Stimulated activated CD8-positive, alpha-beta memory T cell treated with anti-CD3 and anti-CD28 coated beads, Interleukin-15, amount 100 ng/mL, for 24 hours (primary cell): ENCODE data around the gene LRRTM4.

Experiments used
- DNase-seq: peaks from one replicate; pipeline ENCODE4 v3.0.0-alpha.2; 2020; ENCODE audit warnings: low read depth

The LRRTM4 gene

DNA sequence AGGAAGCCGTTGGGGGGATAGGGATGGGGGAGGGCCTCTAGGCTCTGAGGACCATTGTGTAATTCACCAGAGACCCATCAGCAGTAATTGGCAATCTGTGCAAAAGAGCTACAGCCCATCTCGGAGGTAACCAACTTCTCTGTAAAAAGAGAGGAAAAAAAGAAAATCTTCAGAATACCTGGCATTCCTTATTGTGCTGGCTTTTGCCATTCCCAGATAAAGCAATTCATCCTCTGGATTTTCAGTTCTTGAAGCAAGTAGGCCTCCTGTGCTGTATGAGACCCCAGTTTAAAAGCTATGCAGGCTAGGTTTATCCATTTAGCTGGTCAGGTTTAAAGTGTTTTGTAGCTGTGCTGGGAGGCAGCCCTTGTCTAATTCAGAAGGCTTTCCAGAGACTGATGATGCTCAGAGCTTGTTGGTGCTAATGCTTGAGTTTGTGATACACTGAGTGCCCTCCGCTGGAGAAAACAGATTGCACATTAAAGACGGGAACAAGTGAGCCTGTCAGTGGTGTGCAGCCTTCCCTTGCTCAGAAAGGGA lies at the start of gene LRRTM4:
LRRTM4 (minus strand) TSS at position 446 of the 540 bp plus-strand sequence.
- DNase-seq = no peak

DNA sequence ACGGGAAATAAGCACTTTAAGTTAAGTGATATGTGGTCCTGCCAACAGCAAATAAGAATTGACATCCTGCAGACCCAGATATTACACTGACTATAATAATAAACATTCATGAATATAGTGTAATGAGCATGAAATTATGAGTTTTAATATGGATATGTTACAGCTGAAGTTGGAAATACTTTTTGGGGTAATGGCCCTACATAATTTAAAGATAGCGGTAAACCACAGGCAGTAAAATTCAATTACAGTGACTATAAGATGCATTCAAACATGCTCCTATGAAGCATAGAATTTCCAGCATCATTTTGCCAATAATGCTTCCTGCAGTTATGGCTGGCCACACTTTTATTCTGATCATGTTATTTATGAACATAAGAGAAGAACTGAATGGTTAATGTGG lies 49.4 kb upstream of the LRRTM4 start:
- DNase-seq = no peak

DNA sequence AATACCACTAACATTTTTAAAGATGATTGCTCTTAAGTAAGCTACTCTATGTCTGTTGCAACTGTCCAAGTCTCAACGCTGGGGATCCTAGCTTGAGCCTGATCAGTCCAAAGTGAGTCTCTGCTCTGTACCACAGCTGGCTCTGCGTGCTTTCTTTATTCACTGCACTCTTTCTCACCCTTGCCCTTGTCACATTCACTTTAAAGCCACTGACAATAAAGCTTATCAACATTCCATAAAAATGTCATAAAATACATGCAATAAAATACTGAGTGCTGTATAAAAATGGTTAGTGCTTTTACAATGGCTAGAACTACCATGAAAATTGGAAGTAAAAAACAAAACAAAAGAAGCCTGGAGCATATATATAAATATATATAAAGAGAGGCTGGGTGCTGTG lies 45.5 kb upstream of the LRRTM4 start:
- DNase-seq = no peak

DNA sequence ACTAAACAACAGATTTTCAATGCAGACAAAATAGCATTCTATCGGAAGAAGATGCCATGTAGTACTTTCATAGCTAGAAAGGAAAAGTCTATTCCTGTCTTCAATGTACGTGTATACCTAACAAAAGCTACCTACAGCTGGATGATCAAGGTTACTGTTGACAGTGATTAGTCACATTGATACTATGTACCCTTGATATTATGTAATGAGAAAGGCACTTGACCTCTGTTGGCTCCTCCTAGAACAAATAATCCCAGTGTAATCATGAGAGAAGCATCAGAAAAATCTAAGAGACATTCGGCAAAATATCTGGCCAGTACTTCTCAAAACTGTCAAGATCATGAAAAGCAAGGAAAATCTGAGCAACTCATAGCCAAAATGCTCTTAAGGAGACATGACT lies 44.4 kb upstream of the LRRTM4 start:
- no peak for DNase-seq

DNA sequence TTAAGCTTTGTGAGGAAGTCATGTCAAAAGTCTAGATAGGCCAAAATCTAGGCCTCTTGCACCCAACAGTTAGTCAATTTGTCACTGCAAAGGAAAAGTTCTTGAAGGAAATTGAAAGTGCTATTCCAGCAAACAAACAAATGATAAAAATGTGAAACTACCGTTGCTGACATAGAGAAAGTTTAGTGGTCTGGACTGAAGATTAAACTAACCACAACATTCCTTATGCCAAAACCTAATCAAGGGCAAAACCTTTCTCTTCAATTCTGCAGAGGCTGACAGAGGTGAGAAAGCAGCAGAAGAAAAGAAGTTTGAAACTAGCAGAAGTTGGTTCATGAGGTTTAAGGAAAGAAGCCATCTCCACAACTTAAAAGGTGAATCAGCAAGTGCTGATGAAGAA lies 44.0 kb upstream of the LRRTM4 start:
- DNase-seq = no peak

DNA sequence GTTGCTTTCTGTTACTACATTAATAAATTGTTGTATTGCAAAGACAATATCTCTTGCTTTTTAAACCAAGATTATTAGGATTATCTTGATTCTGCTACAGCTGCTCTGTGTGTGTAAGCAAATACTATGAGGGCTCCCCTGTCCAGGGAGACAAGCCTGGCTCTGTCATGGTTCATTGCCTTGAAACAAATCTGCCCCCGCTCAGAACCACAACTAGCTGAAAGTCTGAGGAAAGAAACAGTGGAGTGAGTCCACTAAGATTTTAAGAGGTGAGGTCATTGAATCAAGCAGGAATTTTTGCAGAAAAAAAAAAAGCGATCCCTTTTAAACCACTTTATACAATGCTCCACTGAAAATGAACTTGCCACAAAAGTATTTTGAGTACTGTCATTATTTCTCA lies 30.8 kb upstream of the LRRTM4 start:
- DNase-seq = no peak

DNA sequence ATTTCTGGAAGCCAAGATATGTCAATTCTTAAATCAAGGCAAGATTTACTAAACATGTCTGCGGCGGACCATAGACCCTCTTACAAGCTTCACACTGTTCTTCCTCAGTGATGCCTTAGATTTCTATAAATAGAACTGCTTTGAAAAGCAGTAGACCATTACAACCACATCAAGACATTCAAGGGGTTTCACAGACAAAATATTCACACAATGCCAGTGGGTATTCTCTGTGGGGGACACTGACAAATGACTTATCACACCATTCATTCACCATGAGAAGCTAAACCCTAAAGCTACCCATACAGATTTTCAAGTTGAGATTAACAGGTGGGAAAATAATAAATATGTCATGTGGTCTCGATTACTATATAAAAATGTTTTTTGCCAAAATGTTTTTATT lies 15.9 kb upstream of the LRRTM4 start:
- DNase-seq = no peak

DNA sequence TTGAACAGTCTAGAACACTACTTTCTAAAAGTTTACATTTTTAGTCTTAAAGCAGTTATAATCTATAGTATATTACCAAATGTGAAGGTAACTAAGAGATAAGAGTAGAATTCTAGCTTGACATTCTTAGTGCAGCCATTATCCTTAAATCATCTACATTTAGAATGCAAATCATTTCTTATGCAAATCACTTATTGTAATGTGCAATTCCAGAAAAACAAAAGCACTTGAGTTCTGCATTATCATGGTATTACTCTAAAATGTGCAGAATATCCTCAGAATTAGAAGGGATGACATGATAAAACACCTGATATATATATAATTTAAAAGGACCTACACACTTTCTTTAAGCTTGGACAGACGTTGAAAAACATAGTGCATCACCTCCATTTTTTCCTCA lies 712 bp upstream of the LRRTM4 start:
- DNase-seq = no peak

DNA sequence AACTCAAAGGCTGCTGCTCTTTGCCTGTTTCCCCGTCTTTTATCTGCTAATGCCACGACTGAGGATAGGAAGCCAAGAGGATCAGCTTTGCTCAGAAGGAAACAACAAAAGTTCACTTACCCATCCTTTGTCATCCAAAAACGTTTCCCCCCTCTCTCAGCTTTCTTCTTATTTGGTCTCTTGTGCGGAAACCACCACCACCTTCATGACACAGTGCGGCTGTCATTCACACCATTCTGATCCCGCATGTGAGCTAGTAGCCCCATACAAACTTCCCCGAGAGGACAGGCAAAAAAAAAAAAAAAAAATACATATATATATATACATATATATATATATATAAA lies 656 bp downstream of the LRRTM4 start:
- DNase-seq = no peak

DNA sequence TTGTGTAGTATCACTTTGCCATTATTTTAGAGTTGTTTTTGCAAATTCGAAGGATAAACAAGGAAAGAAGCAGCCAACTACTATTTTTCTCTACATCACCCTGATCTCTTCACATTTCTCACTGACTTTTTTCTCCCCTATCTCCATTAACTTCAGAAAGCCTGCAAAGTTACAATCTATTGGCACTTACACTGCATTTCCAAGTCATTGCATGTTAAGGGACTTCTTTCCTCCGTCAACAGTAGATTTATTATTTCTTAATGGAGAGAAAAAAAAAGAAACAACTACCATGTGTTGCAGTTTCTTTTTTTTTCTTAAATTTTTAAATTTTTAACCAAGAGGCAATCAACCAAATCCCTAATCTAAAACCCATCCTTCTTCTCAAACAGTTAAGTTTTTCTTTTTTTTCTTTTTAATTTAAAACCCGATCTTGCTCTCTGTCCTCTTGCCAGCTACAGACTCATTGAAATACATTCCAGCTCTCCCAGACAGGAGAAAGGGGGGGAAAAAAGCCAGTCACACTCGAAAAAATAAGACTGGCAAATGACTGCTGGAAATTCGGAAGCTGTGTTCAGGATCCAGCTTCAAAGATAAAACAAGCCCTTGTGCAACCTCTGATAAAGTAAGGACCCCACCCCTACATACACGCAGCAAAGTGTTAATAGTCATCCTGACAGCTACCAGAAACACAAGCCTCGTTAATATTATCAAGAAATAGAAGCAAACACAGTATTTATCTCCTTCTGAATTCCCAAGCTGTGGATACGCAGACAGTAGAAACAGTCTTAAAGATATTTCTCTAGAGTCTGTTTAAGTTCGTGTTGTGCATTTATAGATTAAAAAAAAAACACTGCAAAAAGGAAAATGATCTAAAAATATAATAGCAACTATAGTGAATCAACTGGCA lies 1.3 kb downstream of the LRRTM4 start:
- no peak for DNase-seq

DNA sequence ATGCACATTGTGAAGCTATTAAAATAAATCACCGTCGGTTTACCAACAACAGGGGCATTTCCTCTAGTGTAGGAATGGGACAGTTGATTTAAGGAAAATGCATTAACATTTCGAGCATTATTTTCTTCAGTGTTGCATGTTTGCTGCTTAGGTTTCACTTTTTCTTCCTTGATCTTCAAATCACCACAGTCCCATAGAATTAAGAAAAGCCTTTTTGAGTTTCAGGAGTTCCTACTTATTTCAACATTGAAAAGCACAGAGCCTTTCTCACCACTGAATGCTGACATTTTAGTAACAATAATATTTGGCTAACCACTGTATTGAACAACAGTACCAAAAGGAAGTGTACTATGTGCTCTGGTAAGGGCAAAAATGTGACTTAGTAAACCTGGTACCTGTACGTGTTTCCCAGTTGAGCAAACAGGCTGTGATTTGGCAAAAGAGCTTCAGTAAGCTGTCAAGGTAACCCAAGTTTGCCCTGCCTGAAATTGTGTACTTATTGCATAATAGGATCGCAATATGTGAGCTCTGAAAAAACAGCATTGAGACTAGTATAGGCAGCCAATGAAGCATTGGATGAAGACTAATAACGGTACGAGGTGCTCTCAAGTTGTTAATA lies 2.2 kb downstream of the LRRTM4 start:
- no peak for DNase-seq

DNA sequence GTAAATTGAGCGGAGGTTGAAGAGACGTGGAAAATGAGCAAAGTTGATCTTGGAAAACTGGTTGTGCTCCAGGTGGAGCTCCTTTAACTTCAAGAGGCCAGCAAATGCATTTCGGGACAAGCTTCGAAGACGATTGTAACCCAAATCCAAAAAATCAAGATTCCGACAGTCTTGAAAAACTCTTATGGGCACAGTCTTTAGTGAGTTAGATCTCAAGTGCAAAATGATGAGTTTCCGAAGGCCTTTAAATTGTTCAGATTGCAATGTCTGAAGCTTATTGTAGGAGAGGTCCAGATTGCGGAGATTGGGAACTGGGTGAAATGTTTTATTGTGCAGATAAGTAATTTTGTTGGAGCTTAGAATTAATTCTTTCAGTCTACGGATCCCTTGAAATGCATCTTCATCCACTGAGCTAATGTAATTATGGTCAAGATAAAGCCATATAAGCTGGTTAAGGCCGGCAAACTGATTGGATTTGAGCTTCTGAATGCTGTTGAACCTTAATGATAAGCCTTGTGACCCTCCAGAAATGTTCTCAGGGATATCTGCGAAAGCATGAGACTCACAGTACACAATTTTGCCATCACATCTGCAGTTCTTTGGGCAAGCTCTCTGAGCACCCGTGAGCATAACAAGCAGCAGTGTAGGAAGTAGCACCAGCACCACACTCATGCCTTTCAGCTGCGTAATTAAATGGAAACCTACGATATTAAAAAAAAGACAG lies 2.9 kb downstream of the LRRTM4 start:
- DNase-seq = no peak

DNA sequence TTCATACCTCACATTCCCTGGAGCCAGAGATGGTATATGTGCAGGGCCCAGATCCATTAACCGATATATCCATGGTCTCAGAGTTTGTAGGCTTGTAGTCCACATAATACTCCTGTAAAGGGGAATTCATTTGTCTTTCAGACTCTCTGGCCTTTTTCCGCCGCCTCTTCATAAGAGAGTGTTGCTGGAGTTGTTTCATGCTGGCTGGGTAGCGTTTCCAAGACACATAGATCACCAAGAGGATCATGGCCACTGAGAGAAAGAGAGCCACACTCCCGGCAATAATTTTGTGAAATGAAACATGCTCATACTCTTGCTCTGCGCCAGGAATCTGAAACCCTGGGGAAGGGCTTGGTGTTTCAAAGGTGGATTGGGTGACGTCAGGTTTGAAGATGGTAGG lies 3.9 kb downstream of the LRRTM4 start:
- DNase-seq = no peak

DNA sequence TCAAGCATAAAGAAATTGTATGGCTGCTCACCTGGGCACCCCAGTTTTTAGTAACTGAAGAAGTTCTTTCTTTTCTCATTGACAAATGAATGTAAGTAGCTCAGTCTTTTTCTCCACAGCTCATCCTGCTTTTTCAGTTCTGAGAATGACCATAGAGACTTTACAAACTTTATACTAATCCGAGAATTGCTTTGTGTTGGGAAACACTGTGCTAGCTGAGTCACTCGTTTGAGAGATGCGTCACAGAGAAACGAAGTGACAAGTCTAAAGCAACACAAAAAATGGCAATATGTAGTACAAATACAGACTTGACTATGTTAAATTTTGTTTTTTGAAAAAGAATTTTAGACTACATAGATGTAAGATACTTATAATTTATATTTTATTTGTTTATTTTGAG lies 9.0 kb downstream of the LRRTM4 start:
- DNase-seq = no peak

DNA sequence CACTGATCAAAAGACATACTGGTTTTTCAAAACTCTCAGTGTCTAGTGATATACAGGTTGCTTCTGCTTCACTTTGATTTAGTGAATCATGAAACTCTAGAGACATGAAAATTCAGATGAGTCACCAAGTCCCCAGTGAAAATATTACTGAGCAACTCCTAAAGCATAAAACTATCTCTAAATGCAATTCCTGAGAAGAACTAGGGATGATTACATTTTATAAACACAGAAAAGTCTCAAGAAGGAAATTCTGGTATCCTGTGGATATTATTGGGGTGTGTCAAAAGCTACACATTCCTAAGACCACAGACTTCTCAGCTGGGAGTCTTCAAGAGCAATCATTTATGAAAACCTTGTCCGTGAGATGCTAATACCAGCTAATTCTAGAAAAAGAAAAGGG lies 9.7 kb downstream of the LRRTM4 start:
- no peak for DNase-seq

DNA sequence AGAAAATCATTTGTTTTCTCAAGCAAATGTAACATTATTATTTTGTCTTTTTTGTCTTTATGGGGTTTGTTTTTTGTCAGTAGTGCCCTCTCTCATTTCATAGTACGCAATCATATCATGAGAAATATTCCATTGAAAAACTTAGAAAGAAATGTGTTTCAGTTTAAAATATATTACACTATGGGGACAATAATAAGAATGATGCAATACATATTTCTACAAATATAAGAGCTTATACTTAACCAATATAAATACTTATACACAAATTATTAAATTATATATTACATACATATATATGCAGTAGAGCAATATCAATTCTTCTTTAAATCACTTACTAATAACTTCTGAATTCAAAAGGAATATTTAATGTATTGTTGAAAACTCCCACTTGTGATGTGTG lies 13.7 kb downstream of the LRRTM4 start:
- DNase-seq = no peak

DNA sequence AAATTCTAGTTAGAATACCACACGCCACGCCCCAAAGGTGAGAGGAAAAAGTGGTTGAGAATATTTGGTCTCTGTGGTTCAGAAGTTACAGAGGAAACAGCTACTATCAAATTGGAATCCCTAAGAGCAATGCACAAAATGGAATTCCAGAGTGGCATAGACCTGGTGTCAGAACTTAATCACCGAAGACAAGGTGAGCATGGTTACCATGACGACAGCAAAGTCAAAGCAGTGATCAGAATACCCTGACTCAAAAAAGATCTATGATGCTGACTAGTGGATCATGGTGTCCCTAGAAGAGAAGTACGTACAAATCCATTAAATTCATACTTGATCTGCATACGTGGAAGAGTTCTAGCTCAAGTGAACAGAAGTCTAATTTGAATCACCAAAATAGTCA lies 14.5 kb downstream of the LRRTM4 start:
- DNase-seq = no peak

DNA sequence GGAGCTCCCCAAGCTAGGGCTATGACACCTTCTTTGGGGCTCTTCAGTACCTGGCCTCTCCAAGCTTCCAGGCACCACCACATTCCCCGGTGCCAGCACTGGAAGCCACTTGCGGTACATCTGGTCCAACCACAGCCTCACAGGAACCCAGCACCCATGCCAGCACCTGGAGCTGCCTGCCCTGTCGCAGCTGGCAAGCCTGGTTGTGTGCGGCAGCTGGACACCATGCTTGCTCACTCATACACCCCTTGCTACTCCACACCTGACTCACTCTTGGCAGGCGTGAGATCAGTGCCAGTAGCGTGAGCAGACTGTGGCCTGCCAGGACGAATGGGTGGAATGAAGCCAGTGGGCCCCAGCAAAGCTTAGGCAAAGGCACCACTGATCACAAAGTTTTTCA lies 34.0 kb downstream of the LRRTM4 start:
- no peak for DNase-seq

DNA sequence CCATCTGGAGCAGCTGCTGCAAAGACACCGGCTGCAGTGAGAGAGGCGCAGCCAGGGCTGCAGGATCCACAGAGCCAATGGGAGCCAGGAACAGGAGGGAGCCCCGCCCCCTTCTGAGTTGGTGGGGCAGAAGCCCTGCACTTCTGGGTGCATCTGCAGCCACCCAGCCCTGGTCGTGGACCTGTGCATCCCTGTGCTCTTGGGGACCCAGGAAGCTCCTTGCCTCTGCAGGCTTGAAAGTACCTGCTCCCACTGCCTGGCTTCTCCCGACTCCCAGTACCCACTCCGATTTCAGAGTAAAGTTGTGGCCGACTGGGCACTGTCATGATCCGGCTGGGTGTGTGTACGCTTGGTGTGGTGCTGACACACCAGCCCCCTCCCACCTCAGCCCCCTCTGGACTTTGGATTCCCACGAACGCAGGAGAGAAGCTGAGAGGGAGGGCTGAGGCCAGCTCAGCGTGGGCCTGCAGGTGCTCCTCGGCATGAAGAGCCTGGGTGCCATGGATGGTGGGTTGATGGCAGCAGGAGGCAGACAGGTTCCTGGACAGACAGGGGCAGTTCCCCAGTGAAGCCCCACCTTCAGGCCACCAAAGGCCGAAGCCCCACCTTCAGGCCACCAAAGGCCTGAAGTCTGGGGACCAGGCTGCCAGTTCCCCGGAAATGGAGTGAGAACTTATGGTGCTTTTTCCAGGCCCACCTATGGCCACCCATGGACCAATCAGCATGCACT lies 34.9 kb downstream of the LRRTM4 start:
- DNase-seq = no peak

DNA sequence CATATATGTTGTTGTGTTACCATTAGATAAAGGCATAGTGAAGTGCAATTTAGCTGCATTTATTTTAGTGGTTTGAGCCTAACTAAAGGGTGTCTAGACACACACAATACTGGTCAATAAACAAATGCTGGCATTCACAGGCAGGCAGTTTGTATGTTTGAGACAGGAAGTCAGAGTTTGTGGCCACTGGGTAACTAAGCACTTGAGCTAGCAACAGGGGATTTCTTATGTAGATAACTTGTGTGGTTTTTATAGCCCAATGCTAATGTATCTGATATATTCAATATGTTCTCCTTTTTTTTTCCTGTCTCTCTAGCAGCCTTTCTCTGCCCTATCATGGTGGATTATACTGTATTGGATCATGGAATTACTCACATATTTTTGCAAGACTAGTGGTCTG lies 38.1 kb downstream of the LRRTM4 start:
- no peak for DNase-seq

DNA sequence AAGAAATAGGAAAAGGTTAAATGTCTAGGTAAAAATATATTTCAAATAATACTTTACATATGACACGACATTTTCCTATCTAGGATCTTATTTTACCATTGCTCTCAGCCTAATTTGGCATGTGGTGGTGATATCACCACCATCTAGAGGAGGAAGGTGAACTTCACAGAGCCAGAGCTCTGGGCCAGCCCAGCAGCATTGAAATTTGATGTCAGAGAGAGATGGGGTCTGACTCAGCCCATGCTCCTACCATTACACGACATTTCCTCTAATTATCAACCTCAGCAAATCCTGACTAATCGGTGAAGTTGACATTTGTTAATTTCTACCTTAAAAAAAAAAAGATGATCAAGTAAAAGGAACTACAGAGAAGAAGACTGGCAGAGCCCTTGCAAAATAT lies 42.3 kb downstream of the LRRTM4 start:
- no peak for DNase-seq

DNA sequence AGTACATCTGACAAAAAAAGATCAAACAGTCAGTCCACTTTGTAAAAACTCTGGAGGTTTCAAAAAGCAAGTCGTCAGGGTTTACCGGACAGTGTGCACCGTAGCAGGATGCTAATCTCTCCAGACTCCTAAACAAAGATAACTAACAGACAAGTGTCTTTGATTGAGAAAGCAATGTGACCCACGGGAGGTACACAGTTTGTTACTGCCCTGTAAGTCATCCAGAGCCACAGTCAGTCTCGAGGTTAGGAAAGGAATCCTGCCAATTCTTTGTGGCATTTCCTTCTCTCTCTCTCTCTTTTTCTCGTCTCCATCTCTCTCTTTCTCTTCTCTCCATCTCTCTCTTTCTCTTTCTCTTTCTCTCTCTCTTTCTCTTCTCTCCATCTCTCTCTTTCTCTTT lies 42.8 kb downstream of the LRRTM4 start:
- DNase-seq = no peak
